GM23338 (cell line): Measurements from ENCODE around the gene HTR7.

Experiments
- CREB1 ChIP-seq: fragments of 250-450 bp; sonication (Bioruptor Pico); IDR thresholded peaks from 2 replicates; pipeline ENCODE4 v1.5.0; 2020; ENCODE audit warnings: low read depth, mild to moderate bottlenecking, moderate library complexity
- EZH2 ChIP-seq: fragments of 200-600 bp; sonication (generic); IDR thresholded peaks from one replicate; pipeline ENCODE4 v1.8.0; 2017; ENCODE audit warnings: antibody characterized with exemption, mild to moderate bottlenecking, low read depth; ENCODE audit not compliant: unreplicated experiment
- EZH2phosphoT487 ChIP-seq: fragments of 200-600 bp; sonication (generic); IDR thresholded peaks from one replicate; pipeline ENCODE4 v1.8.1; 2018; ENCODE audit warnings: antibody characterized with exemption; ENCODE audit not compliant: unreplicated experiment
- POLR2AphosphoS5 ChIP-seq: IDR thresholded peaks from 2 replicates; pipeline ENCODE4 v1.6.1; 2016; ENCODE audit warnings: antibody characterized with exemption, low read depth
- TF ChIP-seq, protein P1 (sequence below), 2 experiments: fragments of 200-600 bp in 1 of 2; sonication (generic) in 1 of 2; conservative IDR thresholded peaks; 2 replicates each; pipeline versions ENCODE4 v1.5.1 to v1.6.1; 2016 to 2017; ENCODE audit warnings: antibody characterized with exemption in 2 of 2, low read depth in 2 of 2, mild to moderate bottlenecking in 2 of 2, moderate library complexity in 1 of 2
- TF ChIP-seq, protein P2 (sequence below): IDR thresholded peaks from one replicate; pipeline ENCODE4 v1.6.1; 2018; ENCODE audit warnings: antibody characterized with exemption; ENCODE audit not compliant: unreplicated experiment

GRCh38 chr10:90871766-90872647 is 14.2 kb upstream of the HTR7 start, which contains the start of gene RPP30:
- TF ChIP-seq, protein P1, sequence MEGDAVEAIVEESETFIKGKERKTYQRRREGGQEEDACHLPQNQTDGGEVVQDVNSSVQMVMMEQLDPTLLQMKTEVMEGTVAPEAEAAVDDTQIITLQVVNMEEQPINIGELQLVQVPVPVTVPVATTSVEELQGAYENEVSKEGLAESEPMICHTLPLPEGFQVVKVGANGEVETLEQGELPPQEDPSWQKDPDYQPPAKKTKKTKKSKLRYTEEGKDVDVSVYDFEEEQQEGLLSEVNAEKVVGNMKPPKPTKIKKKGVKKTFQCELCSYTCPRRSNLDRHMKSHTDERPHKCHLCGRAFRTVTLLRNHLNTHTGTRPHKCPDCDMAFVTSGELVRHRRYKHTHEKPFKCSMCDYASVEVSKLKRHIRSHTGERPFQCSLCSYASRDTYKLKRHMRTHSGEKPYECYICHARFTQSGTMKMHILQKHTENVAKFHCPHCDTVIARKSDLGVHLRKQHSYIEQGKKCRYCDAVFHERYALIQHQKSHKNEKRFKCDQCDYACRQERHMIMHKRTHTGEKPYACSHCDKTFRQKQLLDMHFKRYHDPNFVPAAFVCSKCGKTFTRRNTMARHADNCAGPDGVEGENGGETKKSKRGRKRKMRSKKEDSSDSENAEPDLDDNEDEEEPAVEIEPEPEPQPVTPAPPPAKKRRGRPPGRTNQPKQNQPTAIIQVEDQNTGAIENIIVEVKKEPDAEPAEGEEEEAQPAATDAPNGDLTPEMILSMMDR (conservative IDR thresholded peaks at IDR 0.05; ENCODE audit: low read depth in 2 of 2), result no peak
- TF ChIP-seq EZH2 (no peak), CREB1 (CRISPR knock-in tag) (no peak), POLR2AphosphoS5 (peak; percentile 77), EZH2phosphoT487 (no peak)
- TF ChIP-seq, protein P2, sequence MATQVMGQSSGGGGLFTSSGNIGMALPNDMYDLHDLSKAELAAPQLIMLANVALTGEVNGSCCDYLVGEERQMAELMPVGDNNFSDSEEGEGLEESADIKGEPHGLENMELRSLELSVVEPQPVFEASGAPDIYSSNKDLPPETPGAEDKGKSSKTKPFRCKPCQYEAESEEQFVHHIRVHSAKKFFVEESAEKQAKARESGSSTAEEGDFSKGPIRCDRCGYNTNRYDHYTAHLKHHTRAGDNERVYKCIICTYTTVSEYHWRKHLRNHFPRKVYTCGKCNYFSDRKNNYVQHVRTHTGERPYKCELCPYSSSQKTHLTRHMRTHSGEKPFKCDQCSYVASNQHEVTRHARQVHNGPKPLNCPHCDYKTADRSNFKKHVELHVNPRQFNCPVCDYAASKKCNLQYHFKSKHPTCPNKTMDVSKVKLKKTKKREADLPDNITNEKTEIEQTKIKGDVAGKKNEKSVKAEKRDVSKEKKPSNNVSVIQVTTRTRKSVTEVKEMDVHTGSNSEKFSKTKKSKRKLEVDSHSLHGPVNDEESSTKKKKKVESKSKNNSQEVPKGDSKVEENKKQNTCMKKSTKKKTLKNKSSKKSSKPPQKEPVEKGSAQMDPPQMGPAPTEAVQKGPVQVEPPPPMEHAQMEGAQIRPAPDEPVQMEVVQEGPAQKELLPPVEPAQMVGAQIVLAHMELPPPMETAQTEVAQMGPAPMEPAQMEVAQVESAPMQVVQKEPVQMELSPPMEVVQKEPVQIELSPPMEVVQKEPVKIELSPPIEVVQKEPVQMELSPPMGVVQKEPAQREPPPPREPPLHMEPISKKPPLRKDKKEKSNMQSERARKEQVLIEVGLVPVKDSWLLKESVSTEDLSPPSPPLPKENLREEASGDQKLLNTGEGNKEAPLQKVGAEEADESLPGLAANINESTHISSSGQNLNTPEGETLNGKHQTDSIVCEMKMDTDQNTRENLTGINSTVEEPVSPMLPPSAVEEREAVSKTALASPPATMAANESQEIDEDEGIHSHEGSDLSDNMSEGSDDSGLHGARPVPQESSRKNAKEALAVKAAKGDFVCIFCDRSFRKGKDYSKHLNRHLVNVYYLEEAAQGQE, result no peak
